ENCODE measurements around the gene RNF227.
"Not testable (repeated sequence)": the region's sequence is repeated elsewhere in the genome, so short reads cannot be mapped to it uniquely, and the experiment has no call there.

Gene RNF227

DNA sequence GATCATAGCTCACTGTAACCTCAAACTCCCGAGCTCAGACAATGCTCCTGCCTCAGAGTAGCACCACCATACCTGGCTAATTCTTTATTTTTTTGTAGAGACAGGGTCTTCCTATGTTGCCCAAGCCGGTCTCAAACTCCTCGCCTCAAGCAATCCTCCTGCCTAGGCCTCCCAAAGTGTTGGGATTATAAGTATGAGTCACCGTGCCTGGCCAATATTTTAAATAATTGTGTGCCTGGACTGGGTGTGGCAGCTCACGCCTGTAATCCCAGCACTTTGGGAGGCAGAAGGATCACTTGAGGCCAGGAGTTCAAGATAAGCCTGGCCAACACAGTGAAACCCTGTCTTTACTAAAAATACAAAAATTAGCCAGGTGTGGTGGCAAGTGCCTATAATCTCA is 51.7 kb downstream of the RNF227 start:
- DNase-seq (ENCODE audit: low spot score): not testable (repeated sequence)

All from AG08396 (cell line).